DMS53 treated with DMSO at 0.1 percent for 48 hours (cell line): ENCODE results near the gene DPH1.

Experiments used
- DNase-seq: peaks from one replicate; lab custom pipeline; 2025; ENCODE audit not compliant: unreplicated experiment; lab: John Stamatoyannopoulos, UW

The DPH1 gene

GRCh38 chr17:2027528-2028233, 2.3 kb upstream of the DPH1 start:
- no peak for DNase-seq

GRCh38 chr17:2028234-2028614, 1.7 kb upstream of the DPH1 start:
- DNase-seq: no peak

GRCh38 chr17:2028737-2029136, 1.2 kb upstream of the DPH1 start:
- DNase-seq: no peak

- DNase-seq: no peak
Measured at GRCh38 chr17:2030779-2031163, 818 bp downstream of the DPH1 start.

- no peak for DNase-seq
Measured at GRCh38 chr17:2033153-2033552, 3.2 kb downstream of the DPH1 start.

GRCh38 chr17:2034157-2034556, 4.2 kb downstream of the DPH1 start:
- no peak for DNase-seq

- DNase-seq: no peak
Measured at GRCh38 chr17:2034806-2035540, 5.0 kb downstream of the DPH1 start.

GRCh38 chr17:2035541-2036488, 5.9 kb downstream of the DPH1 start:
- DNase-seq: no peak

- DNase-seq: no peak
Measured at GRCh38 chr17:2037155-2037554, 7.2 kb downstream of the DPH1 start.

GRCh38 chr17:2040219-2040827, 10.4 kb downstream of the DPH1 start:
- no peak for DNase-seq

GRCh38 chr17:2040942-2041560, 11.1 kb downstream of the DPH1 start:
- no peak for DNase-seq

- DNase-seq: peak; percentile 84
Measured at GRCh38 chr17:2041561-2042389, 11.8 kb downstream of the DPH1 start, which contains the start of gene OVCA2. OVCA2 (plus strand) TSS chr17:2042022; CDS start chr17:2042048, 26 bp downstream.

GRCh38 chr17:2042390-2042847, 12.5 kb downstream of the DPH1 start:
- DNase-seq: no peak

GRCh38 chr17:2042933-2043332, 13.0 kb downstream of the DPH1 start:
- DNase-seq: no peak

- no peak for DNase-seq
Measured at GRCh38 chr17:2043785-2044184, 13.8 kb downstream of the DPH1 start.

- no peak for DNase-seq
Measured at GRCh38 chr17:2044263-2044894, 14.4 kb downstream of the DPH1 start.

GRCh38 chr17:2047590-2047989, 17.6 kb downstream of the DPH1 start:
- no peak for DNase-seq

GRCh38 chr17:2048805-2049204, 18.9 kb downstream of the DPH1 start:
- no peak for DNase-seq
